Measurements from ENCODE around the gene CAP1. TPM values are rescaled to one million over a fixed set of nuclear protein-coding genes. Genes with fewer than 3 reads are reported as not detected.
"Not testable (repeated sequence)": the region's sequence is repeated elsewhere in the genome, so short reads cannot be mapped to it uniquely, and the experiment has no call there.

Gene CAP1
- total RNA-seq, 1 donor from 2014 or later = 98.9 TPM

- DNase-seq (ENCODE audit: low spot score) (no peak), ATAC-seq (no peak)
These were observed 9.9 kb upstream of the CAP1 start for GRCh38 chr1:40030528-40031135.

- ATAC-seq (peak; percentile 89), DNase-seq (ENCODE audit: low spot score) (no peak)
These were observed 8.2 kb upstream of the CAP1 start for GRCh38 chr1:40032240-40032891.

GRCh38 chr1:40034869-40035268, 5.7 kb upstream of the CAP1 start:
- ATAC-seq (no peak), DNase-seq (ENCODE audit: low spot score) (no peak)

GRCh38 chr1:40036574-40036973, 4.0 kb upstream of the CAP1 start:
- ATAC-seq = no peak
- no peak for DNase-seq (ENCODE audit: low spot score)

- not testable (repeated sequence) for ATAC-seq; DNase-seq (ENCODE audit: low spot score)
These were observed 3.3 kb upstream of the CAP1 start for GRCh38 chr1:40037254-40037653.

- DNase-seq (ENCODE audit: low spot score) (no peak), ATAC-seq (no peak)
These were observed 1.8 kb upstream of the CAP1 start for GRCh38 chr1:40038697-40039096.

GRCh38 chr1:40039245-40039756, 1.2 kb upstream of the CAP1 start:
- peak; percentile 20 for ATAC-seq
- no peak for DNase-seq (ENCODE audit: low spot score)

- DNase-seq (ENCODE audit: low spot score) = peak; percentile 82
- ATAC-seq = peak; percentile 59
These were observed 595 bp upstream of the CAP1 start for GRCh38 chr1:40039757-40040510.

- ATAC-seq (no peak), DNase-seq (ENCODE audit: low spot score) (no peak)
These were observed 923 bp downstream of the CAP1 start for GRCh38 chr1:40041466-40041838.

GRCh38 chr1:40042341-40042740, 1.8 kb downstream of the CAP1 start:
- ATAC-seq (no peak), DNase-seq (ENCODE audit: low spot score) (no peak)

- no peak for DNase-seq (ENCODE audit: low spot score)
- ATAC-seq = no peak
These were observed 3.6 kb downstream of the CAP1 start for GRCh38 chr1:40044110-40044509.

- DNase-seq (ENCODE audit: low spot score) (no peak), ATAC-seq (no peak)
These were observed 4.7 kb downstream of the CAP1 start for GRCh38 chr1:40045182-40045581.

GRCh38 chr1:40045766-40046165, 5.2 kb downstream of the CAP1 start:
- no peak for ATAC-seq

GRCh38 chr1:40047276-40047675, 6.7 kb downstream of the CAP1 start:
- no peak for ATAC-seq
- no peak for DNase-seq (ENCODE audit: low spot score)

More at GRCh38 chr1:40045766-40046165, 5.2 kb downstream of the CAP1 start:
- no peak for DNase-seq (ENCODE audit: low spot score)

GRCh38 chr1:40047769-40048168, 7.2 kb downstream of the CAP1 start:
- ATAC-seq (no peak), DNase-seq (ENCODE audit: low spot score) (no peak)

- DNase-seq (ENCODE audit: low spot score) (no peak), ATAC-seq (no peak)
These were observed 9.2 kb downstream of the CAP1 start for GRCh38 chr1:40049725-40050124.

- DNase-seq (ENCODE audit: low spot score) (no peak), ATAC-seq (no peak)
These were observed 10.3 kb downstream of the CAP1 start for GRCh38 chr1:40050863-40051262.

- ATAC-seq (no peak), DNase-seq (ENCODE audit: low spot score) (no peak)
These were observed 12.8 kb downstream of the CAP1 start for GRCh38 chr1:40053138-40053887.

- DNase-seq (ENCODE audit: low spot score) (no peak), ATAC-seq (no peak)
These were observed 16.2 kb downstream of the CAP1 start for GRCh38 chr1:40056519-40057309.

- DNase-seq (ENCODE audit: low spot score) (no peak), ATAC-seq (peak; percentile 25)
These were observed 16.9 kb downstream of the CAP1 start for GRCh38 chr1:40057310-40058030.
